Measurements from ENCODE around the gene TRPM6.

DNA sequence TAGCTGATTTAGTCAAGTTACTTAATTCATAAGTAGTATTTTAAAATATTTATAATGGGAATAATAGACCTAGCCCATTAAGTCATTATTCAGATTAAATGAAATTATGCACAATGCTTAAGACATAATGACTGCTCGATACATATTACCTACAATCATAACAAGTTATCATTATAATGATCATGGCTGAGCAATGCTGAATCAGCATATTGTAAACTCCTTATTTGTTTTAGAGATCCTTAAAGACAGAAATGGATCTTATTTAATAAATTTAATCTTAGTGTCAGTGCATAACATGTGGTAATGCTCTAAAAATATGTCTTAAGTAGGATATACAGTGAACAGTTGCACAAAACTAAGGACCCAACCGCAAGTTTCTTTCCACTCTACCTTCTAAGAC, 169.0 kb downstream of the TRPM6 start:
- no peak for TF ChIP-seq POLR2A (IDR thresholded peaks at IDR 0.05)
- TF ChIP-seq, protein P1, sequence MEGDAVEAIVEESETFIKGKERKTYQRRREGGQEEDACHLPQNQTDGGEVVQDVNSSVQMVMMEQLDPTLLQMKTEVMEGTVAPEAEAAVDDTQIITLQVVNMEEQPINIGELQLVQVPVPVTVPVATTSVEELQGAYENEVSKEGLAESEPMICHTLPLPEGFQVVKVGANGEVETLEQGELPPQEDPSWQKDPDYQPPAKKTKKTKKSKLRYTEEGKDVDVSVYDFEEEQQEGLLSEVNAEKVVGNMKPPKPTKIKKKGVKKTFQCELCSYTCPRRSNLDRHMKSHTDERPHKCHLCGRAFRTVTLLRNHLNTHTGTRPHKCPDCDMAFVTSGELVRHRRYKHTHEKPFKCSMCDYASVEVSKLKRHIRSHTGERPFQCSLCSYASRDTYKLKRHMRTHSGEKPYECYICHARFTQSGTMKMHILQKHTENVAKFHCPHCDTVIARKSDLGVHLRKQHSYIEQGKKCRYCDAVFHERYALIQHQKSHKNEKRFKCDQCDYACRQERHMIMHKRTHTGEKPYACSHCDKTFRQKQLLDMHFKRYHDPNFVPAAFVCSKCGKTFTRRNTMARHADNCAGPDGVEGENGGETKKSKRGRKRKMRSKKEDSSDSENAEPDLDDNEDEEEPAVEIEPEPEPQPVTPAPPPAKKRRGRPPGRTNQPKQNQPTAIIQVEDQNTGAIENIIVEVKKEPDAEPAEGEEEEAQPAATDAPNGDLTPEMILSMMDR (IDR thresholded peaks at IDR 0.05), result no peak

Data from testis (tissue), 2 donors.